T follicular helper cell (primary cell): ENCODE results near the gene ABCC6.
"Not testable (repeated sequence)": the region's sequence is repeated elsewhere in the genome, so short reads cannot be mapped to it uniquely, and the experiment has no call there.

Experiments
- DNase-seq: peaks from one replicate; pipeline ENCODE4 v3.0.0-alpha.2; 2020; ENCODE audit warnings: low read depth

The ABCC6 gene

DNA sequence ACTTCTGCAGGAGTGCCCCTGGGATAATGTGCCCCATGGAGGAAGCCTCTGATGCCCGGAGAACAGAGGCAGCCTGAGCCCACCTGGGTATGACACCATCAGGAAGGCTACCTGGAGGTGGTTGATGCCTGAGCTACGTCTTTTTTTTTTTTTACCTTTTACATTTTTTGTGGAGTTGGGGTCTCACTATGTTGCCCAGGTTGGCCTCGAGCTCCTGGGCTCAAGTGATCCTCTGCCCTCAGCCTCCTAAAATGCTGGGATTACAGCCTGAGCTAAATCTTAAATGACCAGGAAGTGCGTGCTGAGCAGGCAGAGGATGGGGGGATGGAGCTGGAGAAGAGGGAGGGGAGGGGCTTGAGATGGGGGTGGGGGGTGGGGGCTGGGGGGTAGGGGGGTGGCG, 32.7 kb downstream of the ABCC6 start:
- DNase-seq, result no peak

DNA sequence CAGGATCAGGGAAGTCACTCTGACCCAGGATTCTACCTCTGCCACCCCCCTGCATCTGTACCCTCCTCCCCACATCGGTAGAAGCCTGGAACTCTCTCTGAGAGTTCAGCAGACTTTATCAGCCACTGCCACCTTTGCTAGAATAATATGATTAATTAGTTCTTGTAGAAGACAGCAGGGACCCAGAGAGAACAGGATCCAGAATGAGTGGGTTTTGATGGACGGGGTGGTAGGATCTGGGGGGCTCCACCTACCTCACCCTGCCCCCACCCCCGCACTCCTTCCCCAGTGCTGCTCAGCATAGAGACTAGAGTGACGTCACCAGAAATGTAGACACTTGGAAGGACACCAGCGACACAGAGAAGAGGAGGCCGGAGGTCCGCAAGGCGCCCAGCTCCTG, 33.5 kb downstream of the ABCC6 start:
- DNase-seq, result no peak

DNA sequence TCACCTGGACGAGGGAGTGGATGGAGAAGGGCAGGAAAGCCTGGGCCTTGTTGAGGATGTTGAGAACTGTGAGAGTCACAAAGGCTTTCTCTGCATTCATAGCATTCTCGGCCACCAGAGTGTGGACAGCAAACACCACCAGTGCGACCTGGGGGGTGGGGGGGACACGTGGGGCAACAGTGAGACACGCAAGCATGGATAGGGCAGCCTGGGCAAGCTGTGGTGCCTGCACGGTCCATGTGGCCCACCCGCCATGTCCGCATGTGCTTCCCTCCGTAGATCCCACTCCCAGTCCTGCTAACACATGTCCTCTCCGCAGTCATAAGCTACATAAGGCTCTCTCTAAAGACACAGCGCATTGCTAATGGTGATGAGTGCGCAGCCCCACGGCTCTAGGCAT, 34.5 kb downstream of the ABCC6 start:
- no peak for DNase-seq

DNA sequence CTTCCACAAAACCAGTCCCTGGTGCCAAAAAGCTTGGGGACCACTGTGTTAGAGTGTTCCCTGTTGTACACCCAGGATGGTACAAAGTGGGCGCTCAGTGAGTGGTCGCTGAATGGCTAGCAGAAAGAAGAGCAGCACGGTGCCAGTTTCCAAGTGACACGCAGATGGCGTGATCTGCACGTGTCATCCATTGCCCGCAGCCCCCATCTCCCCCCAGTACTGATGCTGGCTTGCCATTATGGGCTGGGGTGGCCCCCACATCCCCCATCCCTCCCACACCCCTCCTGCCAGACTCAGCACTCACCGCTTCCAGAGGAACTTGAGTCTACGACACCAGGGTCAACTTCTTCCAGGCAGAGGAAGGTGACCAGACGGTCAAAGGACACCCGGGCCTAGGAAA, 36.5 kb downstream of the ABCC6 start:
- no peak for DNase-seq

DNA sequence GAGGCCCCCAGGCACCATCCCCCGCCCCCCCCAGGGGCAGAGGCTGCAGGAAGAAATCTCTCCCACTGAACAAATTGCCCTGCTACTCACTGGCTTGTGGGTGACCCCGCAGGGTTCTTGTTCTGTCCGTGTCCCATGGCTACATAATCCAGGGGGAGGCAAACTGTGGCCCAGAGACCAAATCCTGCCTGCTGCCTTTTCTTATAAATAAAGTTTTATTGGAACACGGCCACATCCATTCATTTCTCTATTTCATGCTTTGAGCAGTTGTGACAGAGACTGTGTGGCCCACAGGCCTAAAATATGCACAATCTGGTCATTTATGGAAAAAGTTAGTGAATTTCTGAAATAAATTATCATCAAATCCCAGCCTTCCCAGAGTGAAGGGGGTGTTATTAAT, 38.2 kb downstream of the ABCC6 start:
- DNase-seq, result no peak

DNA sequence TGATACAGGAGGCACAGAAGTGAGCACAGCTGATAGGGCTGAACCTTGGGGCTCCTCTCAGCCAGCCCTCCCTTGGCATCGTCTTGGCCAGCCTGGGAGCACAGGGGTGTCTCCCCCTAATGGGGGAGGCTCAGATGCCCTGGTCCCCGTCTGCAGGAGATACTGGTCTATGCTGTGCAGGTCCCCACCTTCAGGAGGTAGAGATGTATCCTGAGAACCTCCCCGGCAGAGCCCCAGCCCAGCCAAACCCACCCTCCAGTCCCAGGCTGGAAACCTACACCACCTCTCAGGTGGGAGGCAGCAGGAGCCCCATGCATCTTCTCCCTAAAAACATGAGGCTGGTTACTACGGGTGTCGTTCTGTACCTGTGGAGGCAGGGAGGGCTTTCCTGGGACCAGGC, 38.7 kb downstream of the ABCC6 start:
- DNase-seq, result no peak

DNA sequence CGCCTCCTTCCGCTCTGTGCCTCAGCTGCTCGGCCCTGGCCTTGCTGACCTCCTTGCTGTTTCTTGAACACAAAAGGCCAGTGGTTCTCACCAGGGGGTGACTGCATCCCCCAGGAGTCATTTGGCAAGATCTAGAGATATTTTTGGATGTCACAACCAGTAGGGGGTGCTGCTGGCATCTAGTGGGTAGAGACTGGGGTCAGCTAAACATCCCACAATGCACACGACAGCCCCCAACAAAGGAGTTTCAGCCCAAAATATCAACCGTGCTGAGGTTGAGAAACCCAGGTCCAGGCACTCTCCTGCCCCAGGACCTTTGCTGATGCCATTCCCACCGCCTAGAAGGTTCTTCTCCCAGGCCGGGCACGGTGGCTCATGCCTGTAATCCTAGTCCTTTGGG, 39.7 kb downstream of the ABCC6 start:
- DNase-seq, result no peak

DNA sequence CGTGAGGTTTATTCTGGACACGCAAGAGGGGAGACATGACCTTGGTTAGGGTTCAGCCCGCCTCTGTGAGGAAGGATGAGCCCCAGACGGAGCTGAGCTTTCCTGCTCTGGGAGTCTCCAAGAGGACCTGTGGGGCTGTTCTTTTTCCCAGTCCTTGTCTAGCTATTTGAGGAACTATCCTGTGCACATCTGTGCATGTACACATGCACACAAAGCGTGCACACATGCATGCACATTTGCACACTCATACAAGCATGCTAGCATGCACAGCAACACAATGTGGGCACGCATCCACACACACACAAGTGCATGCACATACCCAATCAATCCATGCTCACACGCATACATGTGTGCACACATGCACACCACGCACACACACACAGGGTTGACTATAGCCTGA, 40.4 kb downstream of the ABCC6 start:
- no peak for DNase-seq

DNA sequence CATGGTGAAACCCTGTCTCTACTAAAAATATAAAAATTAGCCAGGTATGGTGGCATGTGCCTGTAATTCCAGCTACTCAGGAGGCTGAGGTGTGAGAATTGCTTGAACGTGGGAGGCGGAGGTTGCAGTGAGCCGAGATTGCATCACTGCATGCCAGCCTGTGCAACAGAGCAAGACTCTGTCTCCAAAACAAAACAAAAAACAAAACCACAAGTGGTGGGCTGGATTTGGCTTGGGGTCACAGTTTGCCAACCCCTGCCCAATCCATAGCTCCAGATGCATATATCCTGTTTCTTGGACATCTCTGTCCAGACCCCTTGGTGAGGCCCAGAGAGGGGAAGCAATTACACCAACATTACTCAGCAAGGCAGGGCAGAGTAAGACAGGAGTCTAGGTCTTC, 41.5 kb downstream of the ABCC6 start:
- DNase-seq, result not testable (repeated sequence)

DNA sequence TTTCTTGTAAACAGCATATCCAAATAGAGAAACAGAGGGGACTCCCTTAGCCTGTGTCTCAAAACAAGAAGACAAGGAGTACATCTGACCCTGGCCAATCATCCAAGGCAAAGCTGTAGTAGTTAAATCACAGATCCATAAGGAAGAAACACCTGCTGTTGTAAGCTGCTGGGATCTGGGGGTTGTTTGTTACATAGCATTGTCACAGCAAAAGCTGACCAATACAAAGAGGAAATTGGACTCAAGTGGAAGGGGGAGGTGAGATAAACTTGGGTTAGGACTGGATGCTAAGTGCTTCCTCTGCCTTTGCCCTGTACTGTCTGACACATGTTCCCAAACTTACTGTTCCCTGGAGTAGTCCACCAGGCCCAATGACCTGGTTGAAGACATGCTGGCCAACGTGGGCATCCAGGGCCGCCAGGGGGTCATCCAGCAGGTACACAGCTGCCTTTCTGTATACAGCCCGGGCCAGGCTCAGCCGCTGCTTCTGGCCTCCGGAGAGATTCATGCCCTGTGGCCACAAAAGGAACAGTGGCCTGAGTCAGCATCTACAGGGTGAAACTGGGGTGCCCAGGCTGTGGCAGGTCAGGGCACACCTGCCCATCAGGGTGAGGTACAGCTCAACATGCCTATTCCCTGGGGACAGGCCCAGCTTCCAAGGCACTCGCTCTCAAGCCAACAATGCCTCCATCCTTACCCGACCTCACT, 44.7 kb downstream of the ABCC6 start:
- DNase-seq, result no peak

DNA sequence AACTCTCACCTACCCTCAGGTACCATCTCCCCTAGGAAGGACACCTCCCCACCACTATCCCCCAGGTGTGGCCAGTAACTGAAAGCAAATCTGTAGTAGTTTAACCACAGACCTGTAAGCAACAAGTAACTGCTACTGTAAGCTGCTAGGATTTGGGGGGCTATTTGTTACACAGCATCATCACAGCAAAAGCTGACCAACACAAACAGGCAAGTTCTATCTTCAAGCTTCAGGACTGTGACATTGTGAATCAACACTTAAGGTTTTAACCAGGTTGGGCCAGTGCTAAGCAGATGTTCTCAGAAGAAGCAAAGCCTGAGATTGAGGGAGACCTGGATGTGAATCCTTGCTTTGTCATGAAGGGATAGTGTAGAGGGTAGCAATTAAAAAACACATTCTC, 47.0 kb downstream of the ABCC6 start:
- DNase-seq, result no peak

DNA sequence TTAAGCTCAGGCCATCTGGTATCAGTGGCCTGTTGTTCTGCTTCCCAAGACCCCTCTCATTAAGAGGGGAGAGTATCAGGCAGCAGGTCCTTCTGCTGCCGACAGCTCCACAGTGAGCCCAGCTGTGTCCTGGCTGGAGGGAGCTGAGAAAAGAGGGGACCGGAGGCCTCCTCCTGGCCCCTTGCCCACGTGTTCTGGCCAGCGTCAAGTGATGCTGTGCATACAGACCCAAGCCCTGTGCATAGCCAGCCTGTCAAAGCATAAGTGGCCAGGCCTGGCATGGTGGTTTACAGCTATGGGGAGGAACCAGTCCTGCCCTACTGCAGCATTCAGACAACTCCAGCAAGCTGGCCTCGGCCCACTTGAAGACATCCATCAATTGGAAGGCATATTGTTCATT, 48.0 kb downstream of the ABCC6 start:
- DNase-seq, result no peak

DNA sequence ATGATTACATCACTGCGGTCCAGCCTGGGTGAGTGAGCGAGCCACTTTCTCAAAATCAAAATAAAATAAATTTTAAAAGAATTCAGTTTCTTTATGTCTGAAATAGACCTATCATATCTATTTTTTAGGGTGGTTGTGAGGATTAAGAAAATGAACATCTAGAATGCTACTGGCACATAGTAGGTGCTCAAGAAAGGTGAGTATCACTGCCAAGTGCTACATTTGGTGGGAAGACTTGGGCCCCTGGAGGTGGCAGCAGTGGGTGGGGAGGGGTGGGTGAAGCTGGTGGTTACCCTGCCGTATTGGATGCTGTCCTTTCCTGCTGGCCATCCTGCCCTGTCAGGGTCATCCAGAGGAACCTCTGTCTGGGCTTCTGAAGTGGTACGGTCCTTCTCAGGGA, 50.3 kb downstream of the ABCC6 start:
- DNase-seq, result no peak

DNA sequence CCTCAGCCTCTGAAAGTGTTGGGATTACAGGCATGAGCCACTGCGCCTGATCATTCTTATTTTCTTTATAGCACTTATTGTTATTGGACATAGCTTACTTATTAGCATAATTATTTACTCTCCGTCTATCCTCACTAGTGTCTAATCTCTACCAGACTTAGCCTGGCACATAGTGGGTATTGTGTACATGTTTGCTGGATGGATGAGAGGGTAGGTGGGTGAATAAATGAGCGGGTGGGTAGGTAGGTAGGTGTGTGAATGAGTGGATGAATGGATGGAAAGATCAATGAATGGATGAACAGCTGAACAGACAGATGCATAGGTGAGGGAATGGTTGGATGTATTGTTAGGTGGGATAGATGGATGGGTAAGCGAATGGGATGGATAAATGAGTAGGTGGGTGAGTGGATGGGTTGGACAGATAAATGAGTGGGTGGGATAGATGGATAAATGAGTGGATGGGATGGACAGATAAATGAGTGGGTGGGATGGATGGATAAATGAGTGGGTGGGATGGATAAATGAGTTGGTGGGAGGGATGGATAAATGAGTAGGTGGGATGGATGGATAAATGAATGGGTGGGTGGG, 51.9 kb downstream of the ABCC6 start:
- DNase-seq, result no peak

DNA sequence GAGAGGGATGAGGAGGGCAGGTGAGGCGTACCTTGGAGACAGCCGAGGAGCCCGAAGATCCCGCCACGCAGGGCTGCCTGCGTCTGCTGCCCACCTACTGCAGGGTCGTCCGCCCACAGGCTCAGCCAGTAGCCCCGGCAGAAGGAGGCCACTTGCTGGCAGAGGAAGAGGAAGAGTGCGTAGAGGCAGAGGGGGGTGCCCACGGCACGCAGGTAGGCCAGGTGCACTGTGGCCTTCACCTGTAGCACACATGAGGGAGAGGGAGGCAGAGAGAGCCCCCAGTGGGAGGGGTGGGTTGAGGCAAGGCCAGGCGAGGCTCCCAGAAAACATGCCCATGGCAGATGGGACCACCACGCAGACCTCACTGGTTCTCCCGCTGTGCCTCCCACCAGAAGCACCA, 53.7 kb downstream of the ABCC6 start:
- DNase-seq, result no peak

DNA sequence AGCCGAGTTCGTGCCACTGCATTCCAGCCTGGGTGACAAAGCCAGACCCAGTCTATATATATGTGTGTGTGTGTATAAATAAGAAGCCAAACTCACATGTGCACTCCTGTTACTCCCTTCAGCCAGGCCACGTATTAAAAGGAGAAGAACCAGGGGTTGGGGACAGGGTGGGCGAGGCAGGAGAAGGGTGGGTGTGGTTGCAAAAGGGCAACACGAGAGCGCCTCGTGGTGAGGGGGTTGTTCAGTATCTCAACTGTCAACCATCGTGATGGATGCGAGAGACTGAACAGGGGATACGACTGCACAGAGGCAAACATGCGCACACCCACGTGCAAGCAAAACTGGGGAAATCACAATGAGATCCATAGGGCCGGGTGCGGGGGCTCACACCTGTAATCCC, 54.9 kb downstream of the ABCC6 start:
- DNase-seq, result no peak

DNA sequence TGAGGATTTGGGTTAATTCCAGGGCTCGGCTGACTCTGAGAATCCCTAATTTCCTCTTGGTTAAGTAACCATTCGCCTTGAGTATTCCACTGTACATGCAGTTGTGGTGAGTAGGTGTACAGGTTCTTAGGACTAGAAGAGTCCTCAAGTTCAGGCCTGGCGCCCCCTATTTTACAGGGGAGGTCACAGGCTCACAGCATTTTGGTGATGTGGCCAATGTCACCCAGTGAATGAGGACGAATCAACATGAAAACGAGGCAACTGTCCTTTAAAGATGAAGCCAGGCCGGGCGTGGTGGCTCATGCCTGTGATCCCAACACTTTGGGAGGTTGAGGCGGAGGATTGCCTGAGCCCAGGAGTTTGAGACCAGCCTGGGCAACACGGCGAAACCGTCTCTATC, 55.4 kb downstream of the ABCC6 start:
- DNase-seq, result no peak

DNA sequence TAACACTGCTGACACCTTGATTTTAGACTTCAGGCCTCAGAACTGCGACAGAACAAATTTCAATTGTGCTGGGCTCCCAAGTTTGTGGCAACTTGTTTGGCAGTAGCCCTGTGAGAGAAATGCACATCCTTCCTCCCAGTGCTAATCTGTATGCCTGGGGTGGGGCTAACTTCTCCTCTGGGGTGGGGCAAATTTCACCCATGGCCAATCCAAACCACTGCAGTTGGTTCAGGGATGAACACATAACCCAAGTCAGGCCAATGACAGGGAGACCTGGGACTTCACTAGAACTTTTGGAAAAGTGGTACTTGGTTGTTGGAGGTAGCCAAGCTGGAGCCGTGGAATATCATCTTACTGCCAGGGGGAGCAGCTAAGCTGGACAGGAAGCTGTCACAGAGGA, 56.3 kb downstream of the ABCC6 start:
- DNase-seq, result no peak

DNA sequence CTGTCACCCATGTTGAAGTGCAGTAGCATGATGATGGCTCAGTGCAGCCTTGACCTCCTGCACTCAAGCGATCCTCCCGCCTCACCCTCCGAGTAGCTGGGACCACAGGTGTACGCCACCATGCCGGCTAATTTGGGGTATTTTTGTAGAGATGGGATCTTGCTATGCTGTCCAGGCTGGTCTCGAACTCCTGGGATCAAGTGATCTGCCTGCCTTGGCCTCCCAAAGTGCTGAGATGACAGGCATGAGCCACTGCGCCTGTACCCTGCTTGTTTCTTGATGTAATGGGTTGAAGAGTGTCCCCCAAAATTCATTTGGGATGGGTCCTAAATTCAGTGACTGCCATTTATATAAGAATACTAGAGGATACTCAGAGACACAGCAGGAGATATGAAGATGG, 57.2 kb downstream of the ABCC6 start:
- no peak for DNase-seq

DNA sequence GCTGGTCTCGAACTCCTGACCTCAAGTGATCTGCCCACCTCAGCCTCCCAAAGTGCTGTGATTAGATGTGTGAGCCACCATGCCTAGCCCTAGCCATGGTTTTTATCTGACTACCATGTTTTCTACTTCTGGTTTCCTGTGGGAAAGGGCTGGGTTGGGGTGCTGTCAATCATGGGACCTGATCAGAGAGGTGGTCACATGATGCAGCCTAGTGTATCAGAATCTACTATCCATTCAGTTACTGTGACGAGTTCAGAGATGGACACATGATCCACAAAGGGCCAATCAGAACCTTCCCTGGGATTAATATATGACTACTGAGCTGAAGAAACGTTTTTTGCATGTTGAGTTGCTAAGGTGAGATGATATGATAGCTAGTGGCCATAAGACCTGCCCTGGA, 59.1 kb downstream of the ABCC6 start:
- DNase-seq, result no peak

DNA sequence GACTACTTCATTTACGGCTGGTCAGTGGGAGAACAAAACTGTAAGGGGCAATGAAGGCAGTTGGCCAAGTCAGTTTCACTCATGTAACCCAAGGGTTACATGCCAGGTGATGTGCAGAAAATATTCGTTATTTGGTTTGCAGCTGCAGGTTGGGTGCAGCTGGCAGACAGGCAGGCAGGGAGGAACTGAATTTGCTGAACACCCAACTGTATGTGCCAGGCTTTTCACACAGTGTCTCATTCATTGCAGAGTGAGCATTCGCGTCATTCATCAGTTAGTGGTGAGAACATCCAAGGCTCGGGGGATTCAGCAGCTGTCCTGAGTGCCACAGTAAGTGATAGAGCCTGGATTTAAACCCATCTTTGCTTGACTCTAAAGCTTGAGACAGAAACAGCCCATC, 59.7 kb downstream of the ABCC6 start:
- DNase-seq, result no peak

DNA sequence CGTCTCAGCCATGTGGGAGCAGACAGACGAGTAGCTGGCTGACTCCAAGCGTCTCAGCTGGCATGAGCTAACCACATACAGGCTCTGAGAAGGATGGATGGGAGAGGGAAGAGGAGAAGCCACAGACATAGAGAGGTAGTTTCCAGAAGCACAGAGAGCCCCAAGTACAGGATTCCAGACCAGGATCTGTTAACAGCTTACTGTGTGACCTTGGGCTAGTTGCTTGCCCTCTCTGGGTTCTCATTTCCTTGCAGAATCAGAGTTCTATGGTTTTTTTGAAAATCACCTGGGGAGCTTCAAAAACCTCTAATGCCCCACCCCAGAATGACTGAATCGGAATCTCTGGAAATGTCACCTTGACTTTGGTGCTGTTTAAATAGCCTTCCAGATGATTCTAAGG, 60.2 kb downstream of the ABCC6 start:
- no peak for DNase-seq

DNA sequence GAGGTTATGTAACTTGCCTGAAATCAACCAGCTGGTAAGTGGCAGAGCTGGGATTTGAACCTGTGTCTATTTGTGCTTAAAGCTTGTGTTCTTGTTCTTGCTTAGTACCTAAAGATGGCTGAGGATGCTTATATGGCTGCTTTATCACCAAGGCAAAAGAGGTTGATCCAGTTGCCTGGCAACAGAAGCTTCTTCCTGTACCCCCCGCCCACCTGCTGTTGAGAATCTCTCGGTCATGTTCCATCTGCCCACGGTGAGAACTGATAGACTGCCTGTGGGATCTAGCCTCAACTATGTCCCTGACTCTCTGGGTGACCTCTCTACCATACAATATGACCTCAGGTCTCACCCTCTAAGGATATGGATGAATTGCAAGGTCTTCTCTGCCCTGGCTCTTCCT, 60.7 kb downstream of the ABCC6 start:
- no peak for DNase-seq

DNA sequence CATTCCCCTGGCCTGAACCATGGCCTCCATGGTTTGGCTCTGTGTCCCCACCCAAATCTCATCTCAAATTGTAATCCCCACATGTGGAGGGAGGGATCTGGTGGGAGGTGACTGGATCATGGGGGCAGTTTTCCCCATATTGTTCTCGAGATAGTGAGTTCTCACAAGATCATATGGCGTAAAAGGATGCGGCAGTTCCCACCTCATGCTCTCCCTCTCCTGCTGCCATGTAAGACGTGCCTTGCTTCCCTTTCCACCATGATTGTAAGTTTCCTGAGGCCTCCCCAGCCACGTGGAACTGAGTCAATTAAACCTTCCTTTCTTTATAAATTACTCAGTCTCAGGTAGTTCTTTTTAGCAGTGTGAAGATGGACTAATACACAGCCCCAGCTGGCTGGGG, 61.5 kb downstream of the ABCC6 start:
- DNase-seq, result not testable (repeated sequence)
